ENCODE measurements around the gene LONP1.

- TF ChIP-seq EZH2phosphoT487 (IDR thresholded peaks at IDR 0.05; ENCODE audit: insufficient read depth, low read depth), result no peak
- no peak for TF ChIP-seq EZH2 (IDR thresholded peaks at IDR 0.05; ENCODE audit: insufficient read depth, poor library complexity, severe bottlenecking)
Measured at GRCh38 chr19:5672708-5673459, 47.1 kb downstream of the LONP1 start.

All from GM23248 (cell line).